C4-2B (cell line): ENCODE measurements around the gene RAX.

Source experiments
- CTCF ChIP-seq: fragments of 450-650 bp; conservative IDR thresholded peaks from 2 replicates; pipeline ENCODE4 v1.5.1; 2017; ENCODE audit warnings: mild to moderate bottlenecking
- ZFX ChIP-seq: fragments of 450-650 bp; IDR thresholded peaks from 2 replicates; pipeline ENCODE4 v1.6.1; 2017

GRCh38 chr18:59220784-59221765, 52.2 kb downstream of the RAX start:
- TF ChIP-seq CTCF = no peak
- TF ChIP-seq ZFX = no peak
